Measurements from ENCODE around the gene CHID1.

The CHID1 gene

GRCh38 chr11:836274-836673 lies 74.3 kb downstream of the CHID1 start:
- DNase-seq (ENCODE audit: low spot score): no peak

- no peak for DNase-seq (ENCODE audit: low spot score)
These were observed 76.0 kb downstream of the CHID1 start for GRCh38 chr11:834371-835316.

DNA sequence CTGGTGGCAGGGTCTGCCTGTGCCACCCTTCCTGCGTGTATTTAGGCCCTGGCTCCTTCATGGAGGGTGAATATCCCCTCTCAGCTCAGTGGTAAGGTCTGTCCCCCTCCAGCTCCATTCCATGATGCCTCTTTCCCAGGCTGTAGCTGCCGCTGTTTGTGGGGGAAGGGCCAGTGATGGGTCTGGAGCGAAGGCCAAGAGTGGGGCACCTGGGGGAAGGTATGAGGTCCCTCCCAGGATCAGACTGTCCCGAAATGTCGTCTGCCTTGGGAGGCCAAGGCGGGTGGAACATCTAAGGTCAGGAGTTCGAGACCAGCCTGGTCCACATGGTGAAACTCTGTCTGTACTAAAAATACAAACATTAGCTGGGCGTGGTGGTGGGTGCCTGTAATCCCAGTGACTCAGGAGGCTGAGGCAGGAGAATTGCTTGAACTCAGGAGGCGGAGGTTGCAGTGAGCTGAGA lies 76.7 kb downstream of the CHID1 start:
- no peak for DNase-seq (ENCODE audit: low spot score)

DNA sequence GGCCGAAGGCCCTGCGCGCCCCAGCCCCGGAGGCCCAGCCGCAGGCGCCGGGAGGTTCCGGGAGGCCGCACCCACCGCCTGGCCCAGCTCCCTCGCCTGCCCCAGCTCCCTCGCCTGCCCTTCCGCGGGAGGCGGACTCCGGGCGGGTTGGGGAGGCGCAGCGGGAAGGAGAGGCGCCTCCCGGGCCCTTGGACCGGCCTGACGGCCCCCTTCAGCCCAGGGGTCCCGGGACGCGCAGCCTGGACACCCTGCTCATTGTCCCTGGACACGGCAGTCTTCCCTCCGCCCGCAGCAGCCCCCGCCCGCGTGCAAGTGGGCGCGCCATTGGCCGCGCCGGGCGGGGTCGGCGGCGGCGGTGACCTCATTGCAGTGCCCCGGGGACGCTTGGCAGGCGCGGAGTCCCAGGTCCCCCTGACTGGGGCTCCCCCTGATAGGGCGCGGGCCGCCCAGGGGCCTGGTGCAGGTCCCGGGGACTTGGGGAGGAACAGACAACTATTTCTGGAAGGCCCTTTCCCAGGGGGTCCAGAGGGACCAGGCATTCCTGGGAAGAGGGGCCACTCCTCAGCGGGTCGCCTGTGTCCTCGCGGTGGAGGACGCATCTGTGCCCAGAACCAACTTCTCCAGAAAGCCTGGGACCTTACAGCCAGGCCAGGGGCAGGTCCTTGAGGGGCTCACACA lies 77.4 kb downstream of the CHID1 start:
- no peak for DNase-seq (ENCODE audit: low spot score)

GRCh38 chr11:832529-833113 lies 78.0 kb downstream of the CHID1 start, which contains the start of gene CD151:
Gene CD151, plus strand, starts transcription at chr11:832952. Its CDS starts 3,118 bp downstream, at chr11:836070.
- DNase-seq (ENCODE audit: low spot score): no peak

GRCh38 chr11:831961-832528 lies 78.6 kb downstream of the CHID1 start:
- no peak for DNase-seq (ENCODE audit: low spot score)

GRCh38 chr11:831118-831864 lies 79.3 kb downstream of the CHID1 start:
- no peak for DNase-seq (ENCODE audit: low spot score)

GRCh38 chr11:830295-831117 lies 80.1 kb downstream of the CHID1 start:
- no peak for DNase-seq (ENCODE audit: low spot score)

DNA sequence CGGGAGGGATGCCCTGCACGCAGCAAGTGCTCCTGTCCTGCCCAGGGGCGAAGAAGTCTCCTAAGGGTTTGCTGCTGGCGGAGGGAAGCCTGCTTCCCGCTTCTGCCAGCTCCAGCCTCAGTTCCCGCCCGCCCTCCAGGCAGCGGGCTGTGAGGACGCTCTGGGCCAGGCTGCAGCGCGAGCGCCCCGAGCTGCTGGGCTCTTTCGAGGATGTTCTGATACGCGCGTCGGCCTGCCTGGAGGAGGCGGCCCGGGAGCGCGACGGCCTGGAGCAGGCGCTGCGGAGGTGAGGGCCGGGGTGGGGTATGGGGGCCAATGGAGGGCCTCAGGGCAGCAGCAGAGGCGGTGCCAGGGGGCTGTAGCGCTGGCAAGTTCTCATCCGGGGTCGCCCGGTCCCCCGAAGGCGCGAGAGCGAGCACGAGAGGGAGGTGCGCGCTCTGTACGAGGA lies 80.7 kb downstream of the CHID1 start:
- no peak for DNase-seq (ENCODE audit: low spot score)

DNA sequence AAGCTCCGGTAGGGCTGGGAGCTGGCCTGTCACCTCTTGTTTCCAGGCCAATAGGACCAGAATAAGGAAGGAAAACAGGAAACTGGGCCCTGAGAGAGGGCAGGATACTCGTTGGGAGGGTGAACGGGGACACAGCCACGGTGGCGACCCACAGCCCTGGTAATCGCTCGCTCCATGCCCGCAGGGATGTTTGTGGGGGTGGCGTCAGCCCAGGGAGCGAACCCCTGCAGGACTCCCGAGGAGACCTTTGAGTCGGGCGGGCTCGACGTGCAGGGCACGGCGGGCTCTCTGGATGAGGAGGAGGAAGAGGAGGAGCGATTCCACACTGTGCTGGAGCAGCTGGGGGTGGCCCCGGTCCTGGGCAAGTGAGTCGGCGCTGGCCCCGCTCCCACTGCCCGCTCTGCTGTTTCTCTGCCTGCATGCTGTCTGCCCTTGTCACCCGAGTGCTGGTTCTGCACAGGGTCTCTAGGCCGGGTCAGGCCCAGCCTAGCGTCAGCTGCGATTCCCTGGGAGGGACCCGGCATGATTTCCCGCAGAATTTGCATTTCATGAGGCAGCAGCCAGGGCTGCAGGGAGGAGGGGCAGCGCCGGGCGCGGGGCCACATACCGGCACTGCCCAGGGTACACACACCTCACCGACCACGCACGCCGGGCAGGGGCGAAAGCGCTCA lies 81.3 kb downstream of the CHID1 start:
- DNase-seq (ENCODE audit: low spot score): no peak

- DNase-seq (ENCODE audit: low spot score): no peak
These were observed 82.0 kb downstream of the CHID1 start for GRCh38 chr11:828506-829175.

- no peak for DNase-seq (ENCODE audit: low spot score)
These were observed 82.8 kb downstream of the CHID1 start, which contains the start of gene CRACR2B for GRCh38 chr11:827897-828192. Gene CRACR2B, plus strand, starts transcription at chr11:827919. Its CDS starts 689 bp downstream, at chr11:828608.

DNA sequence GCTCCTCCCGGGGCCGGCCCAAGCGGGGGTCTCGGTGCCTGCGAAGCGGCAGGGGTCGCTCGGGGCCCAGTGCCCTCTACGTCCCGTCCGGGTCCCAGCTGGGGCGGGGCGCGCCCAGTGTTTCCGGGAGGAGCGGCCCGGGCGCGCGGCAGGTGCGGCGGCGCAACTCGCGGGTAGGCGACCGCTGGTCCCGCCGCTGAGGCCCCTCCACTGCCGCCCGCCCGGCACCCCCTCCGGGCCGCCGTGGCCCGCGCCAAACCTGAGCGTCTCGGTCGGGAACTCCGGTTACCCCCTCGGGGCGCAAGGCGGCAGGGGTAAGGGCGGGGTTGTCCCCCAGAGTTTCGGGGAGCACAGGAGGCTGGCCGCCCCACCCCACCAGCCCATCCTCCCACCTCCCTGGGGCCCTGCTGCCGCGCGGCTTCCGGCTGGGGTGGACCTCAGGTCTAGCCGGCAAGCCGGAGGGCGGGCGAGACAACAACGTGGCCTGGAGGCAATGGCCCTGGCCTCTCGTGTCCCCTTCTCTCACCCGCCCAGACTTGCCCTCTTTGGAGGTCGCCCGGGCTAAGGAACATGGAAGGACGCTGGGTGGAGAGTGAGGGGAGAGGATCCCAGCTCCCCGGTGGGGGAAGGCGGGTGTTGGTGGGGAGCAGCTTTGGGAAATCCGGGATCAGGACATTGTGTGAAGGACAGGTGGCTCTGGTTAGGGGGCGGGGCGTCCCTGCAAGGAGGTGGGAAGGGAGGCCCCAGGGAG lies 83.3 kb downstream of the CHID1 start:
- no peak for DNase-seq (ENCODE audit: low spot score)

DNA sequence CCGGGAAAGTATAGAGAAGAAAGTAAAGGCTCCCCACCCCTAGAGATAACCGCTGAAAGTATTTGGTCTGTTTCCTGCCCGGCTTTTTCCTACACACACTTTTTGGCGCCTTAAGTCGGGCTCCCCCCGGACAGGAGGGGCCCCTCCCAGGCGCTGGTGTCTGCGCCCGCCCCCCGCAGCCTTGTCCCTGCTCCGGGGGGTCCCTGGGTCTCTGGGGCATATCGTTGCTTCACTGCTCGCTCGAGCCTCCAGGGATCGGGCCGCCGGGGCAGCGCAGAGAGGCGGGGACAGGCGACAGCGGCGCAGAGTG lies 83.8 kb downstream of the CHID1 start:
- DNase-seq (ENCODE audit: low spot score): no peak

- DNase-seq (ENCODE audit: low spot score): no peak
These were observed 84.4 kb downstream of the CHID1 start for GRCh38 chr11:826227-826621.

- DNase-seq (ENCODE audit: low spot score): no peak
These were observed 85.0 kb downstream of the CHID1 start for GRCh38 chr11:825366-826226.

- DNase-seq (ENCODE audit: low spot score): no peak
These were observed 85.7 kb downstream of the CHID1 start for GRCh38 chr11:824942-825341.

DNA sequence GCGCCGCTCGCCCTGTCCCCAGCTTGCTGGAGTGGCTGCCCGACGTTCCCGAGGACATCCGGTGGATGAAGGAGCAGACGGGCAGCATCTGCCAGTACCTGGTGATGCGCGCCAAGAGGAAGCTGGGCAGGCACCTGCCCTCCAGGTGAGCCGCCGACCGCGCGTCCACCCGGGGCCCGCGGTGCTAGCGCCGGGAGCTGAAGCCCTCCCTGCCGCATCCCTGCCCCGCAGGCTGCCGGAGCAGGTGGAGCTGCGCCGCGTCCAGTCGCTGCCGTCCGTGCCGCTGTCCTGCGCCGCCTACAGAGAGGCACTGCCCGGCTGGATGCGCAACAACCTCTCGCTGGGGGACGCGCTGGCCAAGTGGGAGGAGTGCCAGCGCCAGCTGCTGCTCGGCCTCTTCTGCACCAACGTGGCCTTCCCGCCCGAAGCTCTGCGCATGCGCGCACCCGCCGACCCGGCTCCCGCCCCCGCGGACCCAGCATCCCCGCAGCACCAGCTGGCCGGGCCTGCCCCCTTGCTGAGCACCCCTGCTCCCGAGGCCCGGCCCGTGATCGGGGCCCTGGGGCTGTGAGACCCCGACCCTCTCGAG lies 86.2 kb downstream of the CHID1 start:
- peak; percentile 60 for DNase-seq (ENCODE audit: low spot score)
